GM19239 (cell line): ENCODE data around the gene RPS19BP1.

Experiments used
- DNase-seq: peaks from one replicate; pipeline ENCODE4 v3.0.0; 2011; ENCODE audit warnings: low spot score; ENCODE audit not compliant: insufficient read length
- FAIRE-seq: peaks from 2 replicates; lab custom pipeline; 2011; peaks lifted over from hg19 to GRCh38; lab: Jason Lieb, UNC

RPS19BP1 gene, protein sequence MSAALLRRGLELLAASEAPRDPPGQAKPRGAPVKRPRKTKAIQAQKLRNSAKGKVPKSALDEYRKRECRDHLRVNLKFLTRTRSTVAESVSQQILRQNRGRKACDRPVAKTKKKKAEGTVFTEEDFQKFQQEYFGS

DNA sequence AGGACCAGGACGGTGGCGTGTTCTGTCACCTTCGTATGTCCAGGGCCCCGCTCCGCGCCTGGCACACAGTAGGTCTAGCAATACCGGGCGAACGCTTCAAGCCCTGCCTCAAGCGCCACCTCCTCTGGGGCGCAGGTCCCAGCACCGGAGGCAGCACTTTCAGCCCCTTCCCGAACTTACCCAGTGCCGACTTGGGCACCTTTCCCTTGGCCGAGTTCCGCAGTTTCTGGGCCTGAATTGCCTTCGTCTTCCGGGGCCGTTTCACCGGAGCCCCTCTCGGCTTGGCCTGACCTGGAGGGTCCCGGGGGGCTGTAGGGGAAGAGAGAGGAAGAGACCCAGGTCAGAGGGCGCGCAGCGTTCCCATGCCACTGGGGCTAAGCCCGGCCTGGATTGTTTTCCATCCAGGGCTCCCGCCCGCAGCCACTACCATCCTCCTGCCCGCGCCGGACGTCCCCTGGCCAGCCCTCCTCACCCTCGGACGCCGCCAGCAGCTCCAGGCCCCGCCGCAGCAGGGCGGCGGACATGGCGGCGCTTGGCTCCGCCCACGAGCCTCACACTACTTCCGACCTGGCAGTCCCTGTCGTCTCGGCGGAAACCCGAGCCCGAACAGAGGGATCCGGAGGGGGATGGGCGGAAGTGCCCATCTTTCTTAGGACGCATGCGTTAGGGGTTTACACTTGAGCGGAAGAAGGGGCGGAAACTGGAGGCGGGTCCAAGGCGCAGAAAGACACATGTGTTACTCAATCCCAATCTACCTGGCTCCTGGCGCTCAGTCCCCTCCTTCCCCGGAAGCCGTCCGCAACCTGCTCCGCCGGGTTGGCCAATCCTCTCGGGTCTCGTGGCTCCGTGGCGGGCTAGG lies at the start of gene RPS19BP1:
TSS of gene RPS19BP1 (minus strand) at position 534 of the 859 bp plus-strand sequence. CDS start at position 524, 10 bp downstream.
- DNase-seq, result peak; percentile 95

GRCh38 chr22:39581303-39581702 lies 48.8 kb upstream of the RPS19BP1 start:
- no peak for DNase-seq
- no peak for FAIRE-seq

More for the DNA sequence above, at the start of gene RPS19BP1:
- FAIRE-seq, result peak; percentile 100

DNA sequence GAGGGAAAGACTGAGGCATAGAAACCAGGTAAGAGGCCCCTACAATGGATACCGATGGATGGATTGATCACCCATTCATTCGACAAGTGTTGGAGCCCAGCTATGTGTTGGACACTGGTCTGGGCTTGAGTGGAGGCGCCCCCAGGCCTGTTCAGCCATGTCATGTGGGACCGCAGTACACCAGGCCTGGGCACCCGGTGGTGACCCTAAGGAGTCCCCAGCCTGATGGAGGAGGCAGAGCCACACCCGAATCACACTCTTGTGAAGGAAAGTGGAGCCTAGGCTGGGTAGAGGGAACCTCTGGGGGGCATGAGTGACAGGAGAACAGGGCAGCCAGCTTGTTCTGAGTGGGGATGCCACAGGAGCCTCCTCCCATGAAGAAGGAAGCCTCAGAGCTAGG lies 48.2 kb upstream of the RPS19BP1 start:
- DNase-seq (no peak), FAIRE-seq (no peak)

GRCh38 chr22:39580006-39580441 lies 47.5 kb upstream of the RPS19BP1 start:
- FAIRE-seq, result no peak

DNA sequence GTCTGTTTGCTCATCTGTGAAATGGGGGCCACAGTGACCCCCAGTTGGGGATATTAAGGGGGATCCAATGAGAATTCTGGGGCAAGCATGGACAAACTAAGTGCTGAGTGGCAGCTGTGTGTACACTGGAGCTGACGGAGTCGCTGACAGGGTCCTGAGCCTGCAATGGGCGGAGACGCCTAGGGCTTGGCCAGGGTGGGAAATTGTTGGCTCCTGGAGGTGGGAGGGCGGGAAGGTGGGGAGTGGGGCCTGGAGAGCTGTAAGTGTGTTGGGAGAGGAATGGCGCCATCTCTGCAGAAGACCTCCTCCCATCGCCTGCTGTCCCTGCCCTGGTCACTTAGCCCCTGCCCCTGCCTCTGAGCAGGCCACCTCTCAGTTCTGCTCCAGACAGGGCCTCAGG lies 45.4 kb upstream of the RPS19BP1 start:
- no peak for FAIRE-seq
- DNase-seq, result no peak

More at GRCh38 chr22:39580006-39580441, 47.5 kb upstream of the RPS19BP1 start:
- DNase-seq, result no peak

DNA sequence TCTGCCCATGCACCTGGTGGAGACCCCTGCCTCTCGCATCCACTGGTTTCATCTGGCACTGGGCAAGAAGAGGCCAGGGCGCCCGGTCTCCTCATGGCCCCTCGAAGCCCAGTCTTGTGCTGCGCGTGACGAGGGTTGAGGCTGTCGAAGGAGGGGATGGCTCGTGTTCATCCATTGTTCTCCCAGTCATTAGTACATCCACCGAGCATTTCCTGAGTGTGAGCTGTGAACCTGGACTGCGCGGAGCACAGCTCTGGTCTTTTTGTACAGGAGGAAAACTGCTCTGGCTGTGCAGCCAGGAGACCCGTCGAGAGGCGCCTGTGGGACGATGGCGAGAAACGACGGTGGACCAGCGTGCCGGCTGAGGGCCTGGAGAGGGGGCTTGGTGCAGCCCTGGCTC lies 44.8 kb upstream of the RPS19BP1 start:
- DNase-seq, result no peak
- no peak for FAIRE-seq

GRCh38 chr22:39576027-39576426 lies 43.5 kb upstream of the RPS19BP1 start:
- FAIRE-seq (no peak), DNase-seq (no peak)

- DNase-seq (no peak), FAIRE-seq (no peak)
Measured at GRCh38 chr22:39575552-39575825, 42.9 kb upstream of the RPS19BP1 start.

DNA sequence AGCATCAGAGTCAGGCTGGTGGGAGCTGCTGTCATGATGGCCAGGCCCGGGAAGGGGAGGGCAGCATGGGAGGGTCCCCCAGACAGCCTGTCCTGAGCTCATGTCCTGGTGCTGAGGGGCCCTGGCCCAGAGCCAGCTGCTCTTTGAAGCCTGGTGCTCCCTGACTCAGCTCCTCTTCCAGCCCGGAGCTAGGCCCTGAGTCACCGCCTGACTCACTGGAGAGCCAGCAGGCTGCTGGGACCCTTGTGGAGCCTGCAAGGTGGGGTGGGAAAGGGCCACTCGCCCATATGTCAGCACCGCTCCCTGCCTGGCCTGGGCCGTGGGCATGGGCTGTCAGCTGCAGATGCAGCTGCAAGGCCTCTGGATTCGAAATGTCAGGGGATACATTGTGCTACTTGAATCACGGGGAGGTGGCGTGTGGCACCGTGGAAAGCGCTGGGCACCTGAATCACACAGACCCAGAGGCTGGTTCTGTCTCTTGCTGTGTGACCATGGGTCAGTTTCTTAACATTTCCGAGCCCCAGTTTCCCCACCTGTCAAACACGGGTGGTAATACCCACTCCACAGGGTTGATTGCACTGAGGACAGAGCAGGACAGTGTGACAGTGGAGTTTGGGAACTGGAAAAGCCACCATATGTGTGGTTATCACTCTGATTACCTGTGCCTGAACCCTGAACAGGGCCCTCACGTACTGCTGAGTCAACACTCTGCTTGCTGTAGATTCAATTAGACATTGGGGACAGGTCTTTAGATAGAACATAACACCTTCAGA lies 42.4 kb upstream of the RPS19BP1 start:
- FAIRE-seq (no peak), DNase-seq (no peak)

- FAIRE-seq (no peak), DNase-seq (no peak)
Measured at GRCh38 chr22:39571538-39571937, 39.0 kb upstream of the RPS19BP1 start.

DNA sequence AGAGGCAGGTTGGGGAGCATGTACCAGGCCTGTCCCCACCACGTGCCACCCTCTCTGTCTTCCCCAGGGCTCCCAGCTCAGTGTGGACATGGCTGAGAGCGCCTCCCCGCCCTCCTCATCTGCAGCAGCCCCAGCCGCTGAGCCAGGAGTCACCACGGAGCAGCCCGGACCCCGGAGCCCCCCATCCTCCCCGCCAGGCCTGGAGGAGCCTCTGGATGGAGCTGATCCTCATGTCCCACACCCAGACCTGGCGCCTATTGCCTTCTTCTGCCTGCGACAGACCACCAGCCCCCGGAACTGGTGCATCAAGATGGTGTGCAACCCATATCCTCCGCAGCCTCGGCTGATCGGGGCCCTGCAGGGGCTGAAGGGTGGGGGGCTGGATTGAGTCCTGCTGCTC lies 38.1 kb upstream of the RPS19BP1 start, which contains the start of gene CACNA1I:
TSS of gene CACNA1I (plus strand) at position 89 of the 400 bp plus-strand sequence. CDS start at position 89, 0 bp downstream.
- DNase-seq (no peak), FAIRE-seq (no peak)

GRCh38 chr22:39570226-39570625 lies 37.7 kb upstream of the RPS19BP1 start:
- FAIRE-seq (no peak), DNase-seq (no peak)

- no peak for DNase-seq
- FAIRE-seq, result no peak
Measured at GRCh38 chr22:39569066-39569465, 36.5 kb upstream of the RPS19BP1 start.

GRCh38 chr22:39568278-39568981 lies 35.9 kb upstream of the RPS19BP1 start:
- no peak for DNase-seq
- FAIRE-seq, result no peak

- FAIRE-seq (no peak), DNase-seq (no peak)
Measured at GRCh38 chr22:39567135-39567946, 34.8 kb upstream of the RPS19BP1 start.

- DNase-seq, result no peak
- FAIRE-seq, result no peak
Measured at GRCh38 chr22:39565414-39565944, 32.9 kb upstream of the RPS19BP1 start.

DNA sequence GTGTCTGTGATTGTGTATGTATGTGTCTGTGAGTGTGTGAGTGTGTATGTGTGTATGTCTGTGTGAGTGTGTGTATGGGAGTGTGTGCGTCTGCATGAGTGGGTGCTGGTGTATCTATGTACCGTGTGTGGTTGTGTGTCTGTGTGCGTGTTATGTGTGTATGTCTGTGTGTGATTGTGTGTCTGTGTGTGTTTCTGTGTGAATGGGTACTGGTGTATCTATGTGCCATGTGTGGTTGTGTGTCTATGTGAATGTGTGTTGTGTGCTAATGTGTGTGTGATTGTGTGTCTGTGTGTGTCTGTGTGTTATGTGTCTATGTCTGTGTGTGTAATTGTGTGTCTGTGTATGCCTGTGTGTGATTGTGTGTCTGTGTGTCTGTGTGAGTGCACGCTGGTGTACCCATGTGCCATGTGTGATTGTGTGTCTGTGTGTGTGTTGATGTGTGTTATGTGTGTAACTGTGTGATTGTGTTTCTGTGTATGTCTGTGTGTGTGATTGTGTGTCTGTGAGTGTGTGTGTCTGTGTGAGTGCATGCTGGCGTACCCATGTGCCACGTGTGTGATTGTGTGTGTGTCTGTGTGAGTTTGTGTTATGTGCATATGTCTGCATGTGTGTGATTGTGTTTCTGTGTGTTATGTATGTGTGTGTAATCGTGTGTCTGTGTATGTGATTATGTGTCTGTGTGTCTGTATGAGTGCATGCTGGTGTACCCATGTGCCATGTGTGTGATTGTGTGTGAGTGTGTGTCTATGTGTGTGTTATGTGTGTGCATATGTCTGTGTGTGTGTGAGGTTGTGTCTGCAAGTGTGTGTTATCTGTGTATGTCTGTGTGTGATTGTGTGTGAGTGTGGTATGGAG lies 31.3 kb upstream of the RPS19BP1 start:
- DNase-seq (no peak), FAIRE-seq (no peak)

- FAIRE-seq, result no peak
- DNase-seq, result no peak
Measured at GRCh38 chr22:39562839-39563489, 30.4 kb upstream of the RPS19BP1 start.
